ENCODE data around the gene CLK2.
"Not testable (repeated sequence)": the region's sequence is repeated elsewhere in the genome, so short reads cannot be mapped to it uniquely, and the experiment has no call there.

Gene CLK2

DNA sequence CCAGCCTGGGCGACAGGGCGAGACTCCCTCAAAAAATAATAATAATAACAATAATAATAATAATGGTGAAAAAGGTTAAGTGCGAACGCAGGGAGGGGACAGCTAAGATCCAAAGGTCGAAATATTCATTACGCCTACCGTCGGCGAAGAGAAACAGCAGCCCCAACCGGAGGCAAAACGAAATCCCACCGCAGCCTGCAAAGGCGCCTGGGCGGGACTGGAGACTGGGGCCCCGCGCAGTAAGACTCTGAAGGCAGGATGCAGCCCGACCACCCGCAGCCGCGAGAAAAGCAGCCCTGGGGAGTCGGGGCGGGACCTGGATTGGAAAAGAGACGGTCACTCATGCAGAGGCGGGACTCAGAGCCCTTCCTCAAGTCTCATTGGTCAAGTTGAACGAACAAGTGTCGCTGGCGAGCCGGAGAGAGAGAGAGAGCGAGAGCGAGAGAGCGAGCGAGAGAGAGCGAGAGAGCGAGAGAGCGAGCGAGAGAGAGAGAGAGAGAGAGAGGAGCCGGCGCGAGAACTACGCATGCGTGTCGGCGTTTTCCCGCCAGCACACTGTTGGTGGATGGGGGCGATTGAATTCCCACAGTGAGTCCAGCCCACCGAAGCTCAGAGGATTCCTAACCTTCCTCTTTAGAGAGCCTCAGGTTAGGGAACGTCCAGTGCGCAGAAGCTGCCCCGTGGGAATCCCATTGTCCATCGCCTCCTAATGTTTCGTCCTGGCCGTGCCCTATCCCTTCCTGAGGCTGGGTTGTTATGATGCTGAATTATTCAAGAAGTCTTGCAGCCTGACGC lies 28.7 kb downstream of the CLK2 start:
- DNase-seq (ENCODE audit: extremely low read depth in 1 of 2, low read depth in 1 of 2): peak; percentile 88 to 90

DNA sequence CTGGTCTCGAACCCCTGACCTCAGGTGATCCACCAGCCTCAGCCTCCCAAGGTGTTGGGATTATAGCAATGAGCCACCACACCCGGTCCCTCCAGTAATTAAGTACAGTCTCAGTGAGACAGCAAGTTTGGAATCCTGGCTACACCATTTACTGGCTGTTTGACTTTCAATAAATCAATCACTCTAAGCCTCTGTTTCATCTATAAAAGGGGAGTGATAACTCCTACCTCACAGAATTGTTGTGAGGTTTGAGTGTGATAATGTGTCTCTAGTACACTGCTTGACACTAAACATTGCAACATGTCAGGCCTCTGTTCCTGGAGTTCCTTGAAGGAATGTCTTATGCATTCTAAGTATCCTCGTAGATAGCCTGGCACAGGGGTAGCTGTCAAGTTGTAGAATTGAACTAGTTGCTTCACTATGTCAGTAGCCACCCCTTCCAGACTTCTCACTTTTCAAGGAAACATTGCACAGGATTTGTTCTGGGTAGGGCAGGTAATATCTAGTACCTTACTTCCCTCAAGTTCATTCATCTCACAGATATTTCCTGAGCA lies 30.4 kb downstream of the CLK2 start:
- DNase-seq (ENCODE audit: extremely low read depth in 1 of 2, low read depth in 1 of 2): no peak

DNA sequence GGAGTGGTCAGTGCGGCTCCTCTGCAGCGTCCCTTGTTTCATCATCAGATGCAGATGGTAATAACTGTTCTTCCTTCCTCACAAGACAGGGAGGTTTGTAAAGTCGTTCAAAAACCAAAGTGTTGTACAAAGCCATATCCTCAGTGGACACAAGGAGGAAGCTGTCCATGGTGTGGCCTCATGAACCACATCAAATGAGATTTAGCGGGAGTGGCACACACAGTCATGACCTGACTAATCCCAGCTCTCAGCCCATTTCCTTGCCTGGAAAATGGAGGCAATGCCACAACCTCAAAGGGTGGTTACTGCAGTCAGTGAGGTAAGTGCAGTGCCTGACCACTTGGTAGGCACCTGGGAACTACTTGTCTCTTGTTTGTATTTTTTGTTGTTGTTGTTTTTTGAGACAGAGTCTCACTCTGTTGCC lies 31.5 kb downstream of the CLK2 start:
- DNase-seq (ENCODE audit: extremely low read depth in 1 of 2, low read depth in 1 of 2): no peak

DNA sequence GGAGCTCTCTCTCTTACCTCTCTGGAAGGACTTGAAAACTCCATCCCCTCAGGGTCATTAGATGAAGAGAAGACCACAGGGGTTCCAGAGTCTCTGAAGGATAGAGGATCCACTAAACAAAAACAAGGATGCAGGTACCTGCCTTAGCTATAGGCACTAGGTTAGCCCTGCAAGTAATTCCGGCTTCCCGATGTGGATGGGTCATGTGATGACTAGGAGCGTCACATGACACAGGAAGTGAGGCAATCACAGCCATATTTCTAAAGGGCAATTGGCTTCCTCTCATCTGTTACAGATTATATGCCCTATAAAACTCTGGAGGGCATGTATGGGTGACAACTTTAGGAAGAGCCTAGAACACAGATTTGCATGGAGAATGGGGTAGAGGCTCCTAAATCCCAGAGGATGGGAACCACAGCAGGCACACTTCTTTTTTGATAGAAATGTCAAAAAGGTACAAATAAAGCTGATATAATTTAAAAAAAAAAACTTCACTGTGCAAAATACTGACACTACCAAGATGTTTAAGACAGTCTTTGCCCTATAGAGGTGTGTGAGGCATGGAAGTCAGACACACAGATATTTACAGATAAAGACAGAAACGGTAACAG lies 32.1 kb downstream of the CLK2 start:
- DNase-seq (ENCODE audit: extremely low read depth in 1 of 2, low read depth in 1 of 2): no peak

DNA sequence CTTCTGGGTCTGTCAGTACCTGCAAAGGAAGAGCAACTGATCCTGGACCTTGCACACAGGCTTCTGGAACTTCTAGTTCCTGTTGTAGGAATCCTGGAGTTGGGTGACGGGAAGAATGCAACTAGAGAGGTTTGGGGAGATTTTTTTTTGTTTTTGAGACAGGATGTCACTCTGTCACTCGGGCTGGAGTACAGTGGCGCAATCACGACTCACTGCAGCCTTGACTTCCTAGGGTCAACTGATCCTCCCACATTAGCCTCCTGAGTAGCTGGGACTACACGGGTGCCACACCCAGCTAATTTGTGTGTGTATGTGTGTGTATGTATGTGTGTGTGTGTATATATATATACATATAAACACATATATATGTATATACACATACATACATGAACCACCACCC lies 36.9 kb downstream of the CLK2 start:
- DNase-seq (ENCODE audit: extremely low read depth in 1 of 2, low read depth in 1 of 2): no peak

DNA sequence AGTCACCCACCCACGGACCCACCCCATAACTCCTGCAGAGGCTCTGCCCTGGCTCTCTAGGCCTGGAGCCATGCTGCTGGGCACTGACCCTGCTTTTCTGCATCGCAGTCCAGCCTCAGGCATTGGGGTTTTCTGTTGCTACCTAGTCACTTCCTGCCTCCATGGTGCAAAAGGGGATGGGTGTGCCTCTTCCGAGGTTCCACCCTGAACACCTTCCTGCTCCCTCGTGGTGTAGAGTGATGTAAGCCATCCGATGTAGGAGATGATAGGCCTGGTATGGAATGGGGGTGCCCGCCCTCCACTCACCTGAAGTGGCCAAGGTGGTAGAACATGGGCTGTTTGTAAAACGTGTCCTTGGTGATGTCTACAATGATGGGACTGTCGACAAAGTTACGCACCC lies 37.9 kb downstream of the CLK2 start:
- not testable (repeated sequence) for DNase-seq (ENCODE audit: extremely low read depth in 1 of 2, low read depth in 1 of 2)

DNA sequence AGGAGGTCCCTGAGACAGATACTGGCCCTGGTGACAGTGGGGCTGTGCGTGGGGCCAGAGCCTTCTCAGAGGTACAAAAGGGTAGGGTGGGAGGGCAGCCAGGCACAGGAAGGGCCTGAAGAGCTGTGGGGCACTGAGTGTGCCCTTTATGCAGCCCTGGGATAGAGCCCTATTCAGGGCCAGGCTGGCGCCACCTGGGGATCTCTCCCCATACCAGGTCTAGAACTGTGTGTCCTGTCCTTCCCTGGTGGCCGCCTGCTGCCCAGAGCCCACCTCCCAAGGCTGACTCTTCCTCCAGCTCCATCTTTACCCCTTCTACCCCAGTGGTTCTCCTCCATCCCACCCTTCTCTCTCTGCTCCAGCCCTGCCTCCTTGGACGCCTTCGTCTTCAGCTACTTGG lies 39.8 kb downstream of the CLK2 start:
- not testable (repeated sequence) for DNase-seq (ENCODE audit: extremely low read depth in 1 of 2, low read depth in 1 of 2)

DNA sequence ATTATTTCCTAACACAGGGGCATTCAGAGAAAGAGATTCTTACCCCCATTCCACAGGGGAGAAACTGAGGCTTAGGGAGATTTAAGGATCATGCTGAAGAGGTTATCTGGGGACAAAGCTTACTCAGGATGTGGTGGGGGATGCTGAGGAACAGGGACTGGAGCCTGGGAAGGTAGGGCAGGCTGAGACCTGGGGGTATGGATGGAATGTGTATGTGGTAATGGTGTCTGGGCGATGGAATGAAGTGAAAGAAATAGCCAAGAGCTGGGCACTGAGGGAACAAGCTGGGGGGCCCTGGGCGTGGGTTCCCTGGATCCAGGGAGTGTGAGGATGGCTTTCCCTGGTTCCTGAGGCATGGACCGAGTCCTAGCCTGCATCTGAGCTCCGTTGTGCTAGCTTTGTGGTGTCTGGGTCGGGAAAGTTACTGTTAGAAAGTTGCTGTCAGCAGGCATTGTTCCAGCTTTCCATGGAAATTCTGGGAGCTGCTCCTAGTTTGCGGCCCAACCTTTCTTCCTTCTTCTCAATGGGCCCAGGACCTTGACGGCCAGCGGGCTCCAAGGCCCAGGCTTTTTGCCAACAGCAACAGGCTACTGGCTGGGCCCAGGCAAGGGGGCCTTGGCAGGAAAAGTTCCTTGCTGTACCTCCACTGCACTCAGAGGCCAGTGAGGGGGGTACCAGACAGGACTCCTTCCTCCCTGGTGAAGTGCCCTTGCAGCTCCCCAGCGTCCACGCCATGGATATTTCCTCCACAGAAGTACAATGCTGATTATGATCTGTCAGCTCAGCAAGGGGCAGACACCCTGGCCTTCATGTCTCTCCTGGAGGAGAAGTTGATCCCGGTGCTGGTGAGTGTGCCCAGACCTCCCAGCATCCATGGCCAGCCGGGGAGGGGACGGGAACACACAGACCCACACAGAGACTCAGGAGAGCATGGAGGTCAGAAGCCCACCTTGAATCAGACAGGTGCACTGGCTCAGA lies 41.0 kb downstream of the CLK2 start:
- not testable (repeated sequence) for DNase-seq (ENCODE audit: extremely low read depth in 1 of 2, low read depth in 1 of 2)

DNA sequence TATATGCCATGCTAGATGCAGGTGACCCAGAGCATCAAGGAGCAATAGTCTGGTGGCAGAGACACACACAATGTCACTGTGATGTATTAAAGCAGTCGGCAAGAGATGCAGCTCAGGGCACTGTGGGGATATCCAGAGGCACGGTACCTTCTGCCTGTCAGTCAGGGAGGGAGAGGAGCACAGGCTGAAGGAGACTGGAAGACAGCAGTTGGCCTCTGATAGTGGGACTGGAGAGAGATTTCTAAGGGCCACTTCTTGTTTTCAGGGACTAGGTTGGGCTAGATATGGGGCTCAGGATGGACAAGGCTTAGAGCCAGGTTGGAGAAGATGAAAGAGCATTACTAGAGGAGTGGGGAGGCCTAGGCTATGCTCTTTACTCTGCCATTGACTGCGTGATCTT lies 42.0 kb downstream of the CLK2 start:
- DNase-seq (ENCODE audit: extremely low read depth in 1 of 2, low read depth in 1 of 2): not testable (repeated sequence)

DNA sequence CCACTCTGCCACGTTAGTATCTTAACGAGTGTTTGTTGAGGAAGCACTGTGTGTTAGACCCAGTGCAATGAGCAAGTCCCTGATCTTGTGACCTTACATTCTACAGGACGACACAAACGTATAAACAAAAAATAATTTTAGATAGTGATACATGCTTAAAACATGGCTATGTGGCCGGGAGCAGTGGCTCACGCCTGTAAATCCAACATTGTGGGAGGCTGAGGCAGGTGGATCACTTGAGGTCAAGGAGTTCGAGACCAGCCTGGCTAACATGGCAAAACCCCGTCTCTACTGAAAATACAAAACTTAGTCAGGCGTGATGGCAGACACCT lies 45.2 kb downstream of the CLK2 start:
- no peak for DNase-seq (ENCODE audit: extremely low read depth in 1 of 2, low read depth in 1 of 2)

DNA sequence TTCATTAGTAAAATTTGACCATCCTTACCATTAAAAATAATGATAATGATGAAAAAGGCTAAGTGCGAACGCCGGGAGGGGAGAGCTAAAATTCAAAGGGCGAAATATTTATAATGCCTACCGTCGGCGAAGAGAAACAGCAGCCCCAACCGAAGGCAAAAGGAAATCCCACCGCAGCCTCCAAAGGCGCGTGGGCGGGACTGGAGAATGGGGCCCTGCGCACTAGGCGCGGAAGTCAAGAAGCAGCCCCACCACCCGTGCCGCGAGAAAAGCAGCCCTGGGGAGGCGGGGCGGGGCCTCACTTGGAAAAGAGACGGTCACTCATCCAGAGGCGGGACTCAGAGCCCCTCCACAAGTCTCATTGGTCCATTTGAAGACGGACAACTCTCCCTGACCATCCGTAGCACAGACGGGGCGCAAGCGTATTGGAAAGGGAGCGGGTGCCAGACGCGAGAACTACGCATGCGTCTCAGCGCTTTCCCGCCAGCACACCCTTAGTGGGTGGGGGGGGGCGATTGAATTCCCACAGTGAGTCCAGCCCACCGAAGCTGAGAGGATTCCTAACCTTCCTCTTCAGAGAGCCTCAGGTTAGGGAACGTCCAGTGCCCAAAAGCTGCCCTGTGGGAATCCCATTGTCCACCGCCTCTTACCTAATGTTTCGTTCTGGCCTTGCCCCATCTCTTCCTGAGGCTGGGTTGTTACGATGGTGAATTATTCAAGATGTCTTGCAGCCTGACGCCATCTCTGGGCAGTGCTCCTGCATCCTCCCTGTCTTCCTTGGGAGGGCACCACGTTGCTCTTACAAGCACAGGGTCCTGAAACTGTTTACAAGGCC lies 45.8 kb downstream of the CLK2 start:
- peak; percentile 95 to 100 for DNase-seq (ENCODE audit: extremely low read depth in 1 of 2, low read depth in 1 of 2)

DNA sequence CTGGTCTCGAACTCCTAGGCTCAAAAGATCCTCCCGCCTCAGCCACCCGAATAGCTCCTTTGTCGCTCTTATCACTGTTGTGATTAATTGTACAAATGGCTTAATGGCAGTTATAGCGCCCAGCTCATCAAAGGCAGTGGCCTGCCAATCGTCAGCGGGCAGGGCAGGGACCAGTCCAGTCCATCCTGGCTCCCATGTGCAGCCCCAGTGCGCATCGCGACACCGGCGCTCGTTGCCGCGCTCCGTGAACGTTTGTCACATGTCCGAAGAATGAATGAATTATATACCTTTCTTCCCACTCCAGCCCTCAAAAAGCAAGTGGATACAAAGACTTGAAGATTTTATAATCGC lies 46.4 kb downstream of the CLK2 start:
- DNase-seq (ENCODE audit: extremely low read depth in 1 of 2, low read depth in 1 of 2): no peak

DNA sequence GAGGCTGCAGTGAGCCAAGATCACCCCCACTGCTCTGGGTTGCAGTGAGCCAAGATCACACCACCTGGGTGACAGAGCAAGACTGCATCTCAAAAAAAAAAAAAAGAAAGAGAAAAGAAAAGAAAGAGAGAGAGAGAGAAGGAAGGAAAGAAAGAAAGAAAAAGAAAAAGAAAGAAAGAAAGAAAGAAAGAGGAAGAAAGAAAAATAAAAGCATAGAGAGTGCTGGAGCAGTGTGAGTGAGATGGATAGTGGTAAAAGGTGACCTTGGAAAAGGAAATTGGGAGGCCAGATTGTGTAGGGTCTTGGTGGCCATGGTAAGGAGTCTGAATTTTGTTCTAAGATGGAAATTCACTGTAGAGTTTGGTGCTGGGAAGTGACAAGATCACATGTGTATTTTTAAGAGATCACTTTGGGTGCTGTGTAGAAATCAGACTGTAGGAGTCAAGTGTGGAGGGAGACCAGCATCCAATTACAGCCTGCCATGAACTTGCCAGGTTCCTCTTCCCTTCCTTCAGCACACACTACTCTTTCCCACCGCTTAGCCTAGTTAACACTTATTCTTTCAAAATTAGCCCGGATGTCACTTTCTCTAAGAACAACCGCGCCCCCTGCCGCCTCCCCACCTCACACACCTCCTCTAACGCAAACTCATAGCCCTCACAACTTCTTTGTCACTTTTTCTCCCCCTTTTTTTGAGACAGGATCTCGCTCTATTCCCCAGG lies 47.0 kb downstream of the CLK2 start:
- peak; percentile 72 to 85 for DNase-seq (ENCODE audit: extremely low read depth in 1 of 2, low read depth in 1 of 2)

DNA sequence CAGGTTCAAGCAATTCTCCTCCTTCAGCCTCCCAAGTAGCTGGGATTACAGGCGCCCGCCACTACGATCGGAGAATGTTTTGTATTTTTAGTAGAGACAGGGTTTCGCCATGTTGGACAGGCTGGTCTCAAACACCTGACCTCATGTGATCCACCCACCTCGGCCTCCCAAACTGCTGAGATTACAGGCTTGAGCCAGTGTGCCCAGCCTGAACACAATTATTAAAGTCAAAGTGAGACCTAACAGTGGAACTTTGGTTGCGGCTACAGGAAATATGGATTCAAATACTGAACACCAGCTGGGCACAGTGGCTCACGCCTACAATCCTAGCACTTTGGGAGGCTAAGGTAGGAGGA lies 47.9 kb downstream of the CLK2 start:
- not testable (repeated sequence) for DNase-seq (ENCODE audit: extremely low read depth in 1 of 2, low read depth in 1 of 2)

DNA sequence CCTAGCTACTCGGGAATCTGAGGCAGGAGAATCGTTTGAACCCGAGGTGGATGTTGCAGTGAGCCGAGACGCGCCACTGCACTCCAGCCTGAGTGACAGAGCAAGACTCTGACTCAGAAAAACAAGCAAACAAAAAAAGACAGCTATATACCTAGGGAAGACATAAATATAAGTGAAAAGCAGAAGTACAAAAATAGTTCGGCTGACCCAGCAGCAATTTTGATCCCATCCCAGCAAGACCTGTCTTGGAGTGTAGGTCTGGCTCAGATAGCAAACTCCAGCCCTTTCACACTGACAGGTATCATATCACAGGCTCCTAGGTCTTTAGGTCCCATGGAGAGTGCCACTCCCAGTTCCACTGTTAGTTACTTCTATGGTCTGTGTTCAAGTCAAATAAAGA lies 50.3 kb downstream of the CLK2 start:
- no peak for DNase-seq (ENCODE audit: extremely low read depth in 1 of 2, low read depth in 1 of 2)

DNA sequence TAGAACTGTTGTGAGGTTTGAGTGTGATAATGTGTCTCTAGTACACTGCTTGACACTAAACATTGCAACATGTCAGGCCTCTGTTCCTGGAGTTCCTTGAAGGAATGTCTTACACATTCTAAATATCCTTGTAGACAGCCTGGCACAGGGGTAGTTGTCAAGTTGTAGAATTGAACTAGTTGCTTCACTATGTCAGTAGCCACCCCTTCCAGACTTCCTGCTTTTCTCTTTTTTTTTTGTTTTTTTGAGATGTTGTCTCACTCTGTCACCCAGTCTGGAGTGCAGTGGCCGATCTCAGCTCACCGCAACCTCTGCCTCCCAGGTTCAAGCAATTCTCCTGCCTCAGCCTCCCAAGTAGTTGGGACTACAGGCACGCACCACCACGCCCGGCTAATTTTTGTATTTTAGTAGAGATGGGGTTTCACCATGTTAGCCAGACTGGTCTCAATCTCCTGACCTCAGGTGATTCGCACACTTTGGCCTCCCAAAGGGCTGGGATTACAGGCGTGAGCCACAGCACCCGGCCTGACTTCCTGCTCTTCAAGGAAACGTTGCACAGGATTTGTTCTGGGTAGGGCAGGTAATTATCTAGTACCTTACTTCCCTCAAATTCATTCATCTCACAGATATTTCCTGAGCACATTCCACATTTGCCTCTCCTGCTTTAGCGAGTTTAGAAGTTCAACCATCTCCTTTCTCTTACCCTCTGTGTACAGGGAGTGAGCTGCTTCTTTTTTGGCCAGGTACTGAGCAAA lies 52.9 kb downstream of the CLK2 start:
- not testable (repeated sequence) for DNase-seq (ENCODE audit: extremely low read depth in 1 of 2, low read depth in 1 of 2)

DNA sequence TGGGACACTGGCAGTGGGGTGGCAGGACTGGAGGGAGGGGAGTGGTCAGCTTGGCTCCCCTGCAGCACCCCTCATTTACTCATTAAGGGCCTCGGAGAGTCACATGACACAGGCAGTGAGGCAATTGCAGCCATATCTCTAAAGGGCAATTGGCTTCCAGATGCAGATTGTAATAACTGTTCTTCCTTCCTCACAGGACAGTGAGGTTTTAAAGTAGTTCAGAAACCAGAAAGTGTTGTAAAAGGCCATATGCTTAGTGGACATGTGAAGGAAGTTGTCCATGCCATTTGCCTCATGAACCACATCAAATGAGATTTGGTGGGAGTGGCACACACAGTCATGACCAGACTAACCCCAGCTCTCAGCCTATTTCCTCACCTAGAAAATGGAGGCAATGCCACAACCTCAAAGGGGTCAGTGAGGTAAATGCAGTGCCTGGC lies 53.7 kb downstream of the CLK2 start:
- DNase-seq (ENCODE audit: extremely low read depth in 1 of 2, low read depth in 1 of 2): no peak

DNA sequence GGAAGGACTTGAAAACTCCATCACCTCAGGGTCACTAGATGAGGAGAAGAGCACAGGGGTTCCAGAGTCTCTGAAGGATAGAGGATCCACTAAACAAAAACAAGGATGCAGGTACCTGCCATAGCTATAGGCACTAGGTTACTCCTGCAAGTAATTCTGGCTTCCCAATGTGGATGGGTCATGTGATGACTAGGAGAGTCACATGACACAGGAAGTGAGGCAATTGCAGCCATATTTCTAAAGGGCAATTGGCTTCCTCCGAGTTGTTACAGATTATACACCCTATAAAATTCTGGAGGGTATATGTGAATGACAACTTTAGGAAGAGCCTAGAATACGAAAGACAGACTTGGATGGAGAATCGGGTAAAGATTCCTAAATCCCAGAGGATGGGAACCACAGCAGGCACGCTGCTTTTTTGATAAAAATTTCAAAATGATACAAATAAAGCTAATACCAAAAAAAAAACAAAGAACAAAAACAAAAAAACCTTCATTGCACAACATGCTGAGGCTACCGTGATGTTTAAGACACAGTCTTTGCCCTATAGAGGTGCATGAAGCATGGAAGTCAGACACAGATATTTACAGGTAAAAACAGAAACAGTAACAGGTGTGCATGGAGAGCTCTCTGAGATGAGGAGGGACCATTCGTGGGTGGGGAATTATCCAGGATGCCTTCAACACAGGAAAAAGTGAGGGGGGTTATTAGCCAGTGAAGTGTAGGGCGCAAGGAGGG lies 54.3 kb downstream of the CLK2 start:
- no peak for DNase-seq (ENCODE audit: extremely low read depth in 1 of 2, low read depth in 1 of 2)

Measured in activated CD8-positive, alpha-beta memory T cell treated with anti-CD3 and anti-CD28 coated beads for 1 hour (primary cell).